NCI-H1105 (cell line): ENCODE measurements around the gene ASB5.
"Not testable (repeated sequence)": the region's sequence is repeated elsewhere in the genome, so short reads cannot be mapped to it uniquely, and the experiment has no call there.

ENCODE experiments used
- DNase-seq: peaks from one replicate; lab custom pipeline; 2025; lab: John Stamatoyannopoulos, UW

Gene ASB5

GRCh38 chr4:176268963-176269362 lies at the start of gene ASB5:
Gene ASB5 (minus strand): TSS chr4:176269222. CDS start chr4:176269108, 114 bp downstream.
- DNase-seq = no peak

GRCh38 chr4:176313596-176314336 lies 44.7 kb upstream of the ASB5 start:
- no peak for DNase-seq

- no peak for DNase-seq
These were observed 40.8 kb upstream of the ASB5 start for GRCh38 chr4:176309772-176310171.

- DNase-seq = no peak
These were observed 40.0 kb upstream of the ASB5 start for GRCh38 chr4:176309046-176309445.

- no peak for DNase-seq
These were observed 39.4 kb upstream of the ASB5 start for GRCh38 chr4:176308441-176308840.

- DNase-seq = no peak
These were observed 38.6 kb upstream of the ASB5 start for GRCh38 chr4:176307666-176307930.

- no peak for DNase-seq
These were observed 38.0 kb upstream of the ASB5 start for GRCh38 chr4:176306837-176307665.

- no peak for DNase-seq
These were observed 34.9 kb upstream of the ASB5 start for GRCh38 chr4:176303938-176304337.

GRCh38 chr4:176302283-176303275 lies 33.6 kb upstream of the ASB5 start:
- DNase-seq = no peak

- no peak for DNase-seq
These were observed 31.5 kb upstream of the ASB5 start for GRCh38 chr4:176300565-176300964.

- no peak for DNase-seq
These were observed 31.0 kb upstream of the ASB5 start for GRCh38 chr4:176300036-176300435.

- no peak for DNase-seq
These were observed 29.6 kb upstream of the ASB5 start for GRCh38 chr4:176298664-176299063.

GRCh38 chr4:176295907-176296306 lies 26.9 kb upstream of the ASB5 start:
- not testable (repeated sequence) for DNase-seq

GRCh38 chr4:176293660-176294059 lies 24.6 kb upstream of the ASB5 start:
- no peak for DNase-seq

GRCh38 chr4:176292920-176293319 lies 23.9 kb upstream of the ASB5 start:
- DNase-seq = no peak

- DNase-seq = no peak
These were observed 22.7 kb upstream of the ASB5 start for GRCh38 chr4:176291748-176292147.

GRCh38 chr4:176290520-176290919 lies 21.5 kb upstream of the ASB5 start:
- DNase-seq = no peak

GRCh38 chr4:176289561-176289960 lies 20.5 kb upstream of the ASB5 start:
- DNase-seq = no peak

- DNase-seq = no peak
These were observed 19.0 kb upstream of the ASB5 start for GRCh38 chr4:176288020-176288419.

- DNase-seq = no peak
These were observed 18.5 kb upstream of the ASB5 start for GRCh38 chr4:176287546-176287945.

GRCh38 chr4:176286728-176287127 lies 17.7 kb upstream of the ASB5 start:
- no peak for DNase-seq

GRCh38 chr4:176279560-176279959 lies 10.5 kb upstream of the ASB5 start:
- not testable (repeated sequence) for DNase-seq
